ENCODE results near the gene CENPVL3.

CENPVL3 gene

GRCh38 chrX:51571874-51572273 is 46.8 kb downstream of the CENPVL3 start:
- Histone ChIP-seq H3K27ac (ENCODE audit: low read depth, low read length) (no peak overlapping the region), H3K27me3 (ENCODE audit: control insufficient read depth, insufficient read depth, low read length) (no peaks in the 10 kb centered on the region), H3K9me3 (ENCODE audit: control insufficient read depth, insufficient read depth, low read depth, low read length) (peaks cover 5% of the 10 kb centered on the region; the same call in 1 of the 2 replicates), H3K4me3 (ENCODE audit: low read depth, low read length) (no peak overlapping the region), H3K4me1 (ENCODE audit: control insufficient read depth, insufficient read depth, low read length) (no peaks in the 10 kb centered on the region), H3K36me3 (ENCODE audit: control insufficient read depth, insufficient read depth, low read length) (no peaks in the 10 kb centered on the region), H3K9ac (ENCODE audit: low read length) (no peak overlapping the region)

GRCh38 chrX:51569561-51569960 is 49.2 kb downstream of the CENPVL3 start:
- no peaks in the 10 kb centered on the region for H3K36me3 ChIP-seq (ENCODE audit: control insufficient read depth, insufficient read depth, low read length)
- H3K27ac ChIP-seq (ENCODE audit: low read depth, low read length) = no peak overlapping the region
- no peak overlapping the region for H3K4me3 ChIP-seq (ENCODE audit: low read depth, low read length)
- no peaks in the 10 kb centered on the region for H3K4me1 ChIP-seq (ENCODE audit: control insufficient read depth, insufficient read depth, low read length)
- no peak overlapping the region for H3K9ac ChIP-seq (ENCODE audit: low read length)
- H3K9me3 ChIP-seq (ENCODE audit: control insufficient read depth, insufficient read depth, low read depth, low read length) = peaks cover 5% of the 10 kb centered on the region; the same call in 1 of the 2 replicates
- no peaks in the 10 kb centered on the region for H3K27me3 ChIP-seq (ENCODE audit: control insufficient read depth, insufficient read depth, low read length)

- Histone ChIP-seq H3K27ac (ENCODE audit: low read depth, low read length) (no peak overlapping the region), H3K4me3 (ENCODE audit: low read depth, low read length) (no peak overlapping the region), H3K27me3 (ENCODE audit: control insufficient read depth, insufficient read depth, low read length) (no peaks in the 10 kb centered on the region), H3K36me3 (ENCODE audit: control insufficient read depth, insufficient read depth, low read length) (no peaks in the 10 kb centered on the region), H3K9me3 (ENCODE audit: control insufficient read depth, insufficient read depth, low read depth, low read length) (peaks cover 11% of the 10 kb centered on the region), H3K9ac (ENCODE audit: low read length) (no peak overlapping the region), H3K4me1 (ENCODE audit: control insufficient read depth, insufficient read depth, low read length) (no peaks in the 10 kb centered on the region)
Measured at GRCh38 chrX:51568586-51568985, 50.1 kb downstream of the CENPVL3 start.

Measured in HUES6 (cell line).